Vagina (tissue), 2 donors: ENCODE results near the gene FOXR1. TPM values are rescaled to one million over a fixed set of nuclear protein-coding genes. Genes with fewer than 3 reads are reported as not detected.
"Not testable (repeated sequence)": the region's sequence is repeated elsewhere in the genome, so short reads cannot be mapped to it uniquely, and the experiment has no call there.

Experiments used
- DNase-seq, 2 donors: peaks; one replicate each; pipeline ENCODE4 v3.0.0-alpha.2; 2017; ENCODE audit errors: extremely low spot score in 2 of 2
- H3K27ac ChIP-seq: fragments of 200-600 bp; sonication (generic); one replicate; pipeline ENCODE4 v1.5.1; 2019
- H3K27me3 ChIP-seq: fragments of 200-600 bp; sonication (generic); one replicate; pipeline ENCODE4 v1.5.1; 2019
- H3K36me3 ChIP-seq, 2 donors: fragments of 200-600 bp; sonication (generic); one replicate each; pipeline ENCODE4 v1.5.1; 2017 to 2019
- H3K4me1 ChIP-seq: fragments of 200-600 bp; sonication (generic); one replicate; pipeline ENCODE4 v1.5.1; 2019
- H3K4me3 ChIP-seq, 2 donors: fragments of 200-600 bp; sonication (generic); 1 replicate in 1 of 2; 2 replicates in 1 of 2; pipeline ENCODE4 v1.5.1; 2016 to 2019
- H3K9me3 ChIP-seq: fragments of 200-600 bp; sonication (generic); one replicate; pipeline ENCODE4 v1.5.1; 2019
- CTCF ChIP-seq, 3 experiments: fragments of 450-650 bp in 2 of 3; fragments of 200-600 bp in 1 of 3; sonication (generic) in 1 of 3; IDR thresholded peaks; one replicate each; pipeline ENCODE4 v1.5.1; 2017 to 2019; ENCODE audit warnings: antibody characterized with exemption in 3 of 3, mild to moderate bottlenecking in 2 of 3, moderate library complexity in 2 of 3
- POLR2A ChIP-seq, 2 donors: fragments of 450-650 bp; IDR thresholded peaks; one replicate each; pipeline ENCODE4 v1.6.1; 2017; ENCODE audit warnings: antibody characterized with exemption in 2 of 2, mild to moderate bottlenecking in 2 of 2, moderate library complexity in 2 of 2
- POLR2AphosphoS5 ChIP-seq, 2 donors: sonication (generic); formaldehyde crosslinking; IDR thresholded peaks; one replicate each; pipeline ENCODE4 v1.9.0; 2017; ENCODE audit warnings: antibody characterized with exemption in 2 of 2, mild to moderate bottlenecking in 2 of 2, low read depth in 1 of 2; ENCODE audit not compliant: insufficient read depth in 1 of 2
- intact Hi-C: fragments of 100-400 bp; cut with DNase I; formaldehyde crosslinking; loops from one replicate; pipeline ENCODE4 v1.15.1; 2023
- total RNA-seq: library from RNA; depleted of rRNA; stranded (reverse); fragments of >200 nt; gene quantifications from one replicate; pipeline ENCODE4 v1.2.3, GENCODE V29; 2016

Gene FOXR1
- total RNA-seq, 1 donor from 2014 or later: not detected

DNA sequence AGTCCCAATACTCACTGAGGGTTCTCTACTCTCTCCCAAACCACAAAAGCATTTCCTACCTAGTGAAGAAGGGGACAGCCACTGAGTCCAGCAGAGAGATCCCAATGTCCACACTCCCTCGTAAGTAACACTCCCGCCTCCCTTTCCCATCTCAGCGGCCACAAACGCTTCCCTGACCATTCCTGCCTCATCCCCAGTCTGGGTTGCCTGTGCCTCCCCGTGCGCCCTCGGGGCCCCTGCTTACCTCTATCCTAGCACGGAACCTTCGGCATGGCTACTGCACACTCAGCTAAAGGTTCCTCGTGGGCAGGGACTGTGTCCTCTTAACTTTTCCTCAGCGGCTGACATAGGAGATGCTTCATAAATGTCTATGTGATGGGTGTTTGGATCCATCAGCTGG, 14.0 kb upstream of the FOXR1 start:
- Histone ChIP-seq H3K27me3 (no peaks in the 10 kb centered on the region), H3K4me1 (no peaks in the 10 kb centered on the region), H3K36me3 (no peaks in the 10 kb centered on the region), H3K9me3 (no peaks in the 10 kb centered on the region), H3K27ac (no peak overlapping the region), H3K4me3 (no peak overlapping the region)
- TF ChIP-seq POLR2AphosphoS5 (IDR thresholded peaks at IDR 0.05; ENCODE audit: insufficient read depth in 1 of 2, low read depth in 1 of 2): no peak
- TF ChIP-seq POLR2A (IDR thresholded peaks at IDR 0.05): no peak
- no peak for TF ChIP-seq CTCF (IDR thresholded peaks at IDR 0.05)
- DNase-seq: no peak
- intact Hi-C loops: loop anchor here (2.0 to 5.0 kb wide), 2 partner anchors 49 to 265 kb away; no protein-coding TSS in a partner anchor

GRCh38 chr11:118957968-118958367, 13.6 kb upstream of the FOXR1 start:
- no peak for TF ChIP-seq POLR2A (IDR thresholded peaks at IDR 0.05)
- TF ChIP-seq CTCF (IDR thresholded peaks at IDR 0.05): no peak
- no peak for TF ChIP-seq POLR2AphosphoS5 (IDR thresholded peaks at IDR 0.05; ENCODE audit: insufficient read depth in 1 of 2, low read depth in 1 of 2)
- no peaks in the 10 kb centered on the region for H3K4me1 ChIP-seq
- no peak overlapping the region for H3K4me3 ChIP-seq
- DNase-seq: no peak
- intact Hi-C loops: loop anchor here (2.0 to 5.0 kb wide), 2 partner anchors 49 to 266 kb away; no protein-coding TSS in a partner anchor
- H3K36me3 ChIP-seq: no peaks in the 10 kb centered on the region
- no peaks in the 10 kb centered on the region for H3K27me3 ChIP-seq
- H3K9me3 ChIP-seq: no peaks in the 10 kb centered on the region
- no peak overlapping the region for H3K27ac ChIP-seq

DNA sequence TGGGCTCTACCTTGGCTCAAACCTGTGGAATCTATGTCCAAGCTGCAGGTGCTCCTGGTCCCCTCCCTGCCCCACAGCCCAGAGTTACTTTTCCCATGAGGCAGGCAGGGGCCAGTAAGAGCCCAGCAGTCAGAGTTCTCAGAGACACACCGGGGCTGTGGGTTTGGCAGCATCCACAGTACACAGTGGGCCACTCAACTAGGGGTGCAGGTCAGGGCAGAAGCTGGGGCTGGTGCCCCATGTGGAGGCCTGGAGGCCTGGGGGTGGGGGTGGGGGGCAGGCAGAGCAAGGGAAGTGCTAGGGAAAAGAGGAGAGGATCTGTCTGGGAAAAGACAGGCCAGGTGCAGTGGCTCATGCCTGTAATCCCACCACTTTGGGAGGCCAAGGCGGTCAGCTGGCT, 13.0 kb upstream of the FOXR1 start:
- Histone ChIP-seq H3K4me3 (no peak overlapping the region), H3K27me3 (no peaks in the 10 kb centered on the region), H3K9me3 (no peaks in the 10 kb centered on the region), H3K36me3 (no peaks in the 10 kb centered on the region), H3K27ac (no peak overlapping the region), H3K4me1 (no peaks in the 10 kb centered on the region)
- TF ChIP-seq CTCF (IDR thresholded peaks at IDR 0.05): no peak
- no peak for TF ChIP-seq POLR2A (IDR thresholded peaks at IDR 0.05)
- no peak for TF ChIP-seq POLR2AphosphoS5 (IDR thresholded peaks at IDR 0.05; ENCODE audit: insufficient read depth in 1 of 2, low read depth in 1 of 2)
- no peak for DNase-seq
- intact Hi-C loops: loop anchor here (5.0 kb wide), 1 partner anchor 266 kb away; no protein-coding TSS in a partner anchor

GRCh38 chr11:118961189-118961588, 10.4 kb upstream of the FOXR1 start:
- Histone ChIP-seq H3K27me3 (no peaks in the 10 kb centered on the region), H3K36me3 (no peaks in the 10 kb centered on the region), H3K4me3 (no peak overlapping the region), H3K27ac (no peak overlapping the region), H3K9me3 (no peaks in the 10 kb centered on the region), H3K4me1 (no peaks in the 10 kb centered on the region)
- TF ChIP-seq POLR2A (IDR thresholded peaks at IDR 0.05) (no peak), CTCF (IDR thresholded peaks at IDR 0.05) (no peak), POLR2AphosphoS5 (IDR thresholded peaks at IDR 0.05; ENCODE audit: insufficient read depth in 1 of 2, low read depth in 1 of 2) (no peak)
- DNase-seq: no peak
- intact Hi-C loops: no loop called here

DNA sequence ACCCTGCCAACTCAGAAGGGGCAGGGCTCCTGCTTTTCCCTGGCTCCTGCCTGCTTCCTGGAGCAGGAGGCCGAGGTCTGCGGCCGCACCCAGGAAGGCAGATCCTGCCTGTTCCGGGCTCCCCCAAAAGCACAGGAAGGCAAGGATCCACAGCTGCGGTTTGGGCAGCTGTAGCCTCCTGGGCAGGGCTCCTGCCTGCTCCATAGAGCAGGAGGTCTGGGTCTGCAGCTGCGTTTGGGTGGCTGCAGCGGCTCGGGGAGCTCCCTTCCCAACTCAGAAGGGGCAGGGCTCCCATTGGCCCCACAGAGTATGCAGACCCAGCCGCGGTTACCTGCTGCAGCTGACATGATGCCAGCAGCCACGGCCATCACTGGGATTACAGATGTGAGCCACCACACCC, 10.0 kb upstream of the FOXR1 start:
- H3K4me3 ChIP-seq: no peak overlapping the region
- no peaks in the 10 kb centered on the region for H3K36me3 ChIP-seq
- no peak for TF ChIP-seq POLR2A (IDR thresholded peaks at IDR 0.05)
- TF ChIP-seq CTCF (IDR thresholded peaks at IDR 0.05): no peak
- TF ChIP-seq POLR2AphosphoS5 (IDR thresholded peaks at IDR 0.05; ENCODE audit: insufficient read depth in 1 of 2, low read depth in 1 of 2): no peak
- intact Hi-C loops: no loop called here
- H3K9me3 ChIP-seq: no peaks in the 10 kb centered on the region
- H3K4me1 ChIP-seq: no peaks in the 10 kb centered on the region
- no peak for DNase-seq
- H3K27ac ChIP-seq: no peak overlapping the region
- H3K27me3 ChIP-seq: no peaks in the 10 kb centered on the region

DNA sequence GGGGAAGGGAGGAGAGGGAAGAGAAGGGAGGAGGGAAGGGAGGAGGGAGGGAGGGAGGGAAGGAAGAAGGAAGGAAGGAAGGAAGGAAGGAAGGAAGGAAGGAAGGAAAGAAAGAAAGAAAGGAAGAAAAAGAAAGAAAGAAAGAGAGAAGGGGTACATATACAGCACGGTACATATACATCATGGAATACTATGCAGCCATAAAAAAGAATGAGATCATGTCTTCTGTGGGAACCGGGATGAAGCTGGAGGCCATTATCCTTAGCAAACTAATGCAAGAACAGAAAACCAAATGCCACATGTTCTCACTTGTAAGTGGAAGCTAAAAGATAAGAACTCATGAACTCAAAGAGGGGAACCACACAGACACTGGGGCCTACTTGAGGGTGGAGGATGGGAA, 2.1 kb upstream of the FOXR1 start:
- H3K27me3 ChIP-seq, H3K4me1 ChIP-seq, H3K36me3 ChIP-seq, H3K9me3 ChIP-seq, H3K4me3 ChIP-seq, DNase-seq, H3K27ac ChIP-seq, intact Hi-C loops: not testable (repeated sequence)
